GM21367 (cell line): ENCODE results near the gene MTTP.

Experiments
- ATAC-seq: cut with Tn5 transposase; IDR thresholded peaks from one replicate; pipeline ENCODE4 v1.9.1; 2021; ENCODE audit not compliant: unreplicated experiment

Gene MTTP

GRCh38 chr4:99665983-99666382, 91.4 kb downstream of the MTTP start:
- no peak for ATAC-seq

GRCh38 chr4:99668472-99668871, 93.8 kb downstream of the MTTP start:
- ATAC-seq: no peak

- ATAC-seq: no peak
Measured at GRCh38 chr4:99669084-99669483, 94.5 kb downstream of the MTTP start.

GRCh38 chr4:99670409-99671073, 95.9 kb downstream of the MTTP start:
- no peak for ATAC-seq
